GM23338 (cell line): ENCODE data around the gene DELE1.

Experiments used
- EZH2 ChIP-seq: fragments of 200-600 bp; sonication (generic); IDR thresholded peaks from one replicate; pipeline ENCODE4 v1.8.0; 2017; ENCODE audit warnings: antibody characterized with exemption, mild to moderate bottlenecking, low read depth; ENCODE audit not compliant: unreplicated experiment
- EZH2phosphoT487 ChIP-seq: fragments of 200-600 bp; sonication (generic); IDR thresholded peaks from one replicate; pipeline ENCODE4 v1.8.1; 2018; ENCODE audit warnings: antibody characterized with exemption; ENCODE audit not compliant: unreplicated experiment
- POLR2AphosphoS5 ChIP-seq: IDR thresholded peaks from 2 replicates; pipeline ENCODE4 v1.6.1; 2016; ENCODE audit warnings: antibody characterized with exemption, low read depth
- STAT1 ChIP-seq: IDR thresholded peaks from one replicate; pipeline ENCODE4 v1.6.1; 2016; ENCODE audit warnings: antibody characterized with exemption; ENCODE audit not compliant: unreplicated experiment
- TF ChIP-seq, protein P1 (sequence below), 2 experiments: fragments of 200-600 bp in 1 of 2; sonication (generic) in 1 of 2; conservative IDR thresholded peaks; 2 replicates each; pipeline versions ENCODE4 v1.5.1 to v1.6.1; 2016 to 2017; ENCODE audit warnings: antibody characterized with exemption in 2 of 2, low read depth in 2 of 2, mild to moderate bottlenecking in 2 of 2, moderate library complexity in 1 of 2

DNA sequence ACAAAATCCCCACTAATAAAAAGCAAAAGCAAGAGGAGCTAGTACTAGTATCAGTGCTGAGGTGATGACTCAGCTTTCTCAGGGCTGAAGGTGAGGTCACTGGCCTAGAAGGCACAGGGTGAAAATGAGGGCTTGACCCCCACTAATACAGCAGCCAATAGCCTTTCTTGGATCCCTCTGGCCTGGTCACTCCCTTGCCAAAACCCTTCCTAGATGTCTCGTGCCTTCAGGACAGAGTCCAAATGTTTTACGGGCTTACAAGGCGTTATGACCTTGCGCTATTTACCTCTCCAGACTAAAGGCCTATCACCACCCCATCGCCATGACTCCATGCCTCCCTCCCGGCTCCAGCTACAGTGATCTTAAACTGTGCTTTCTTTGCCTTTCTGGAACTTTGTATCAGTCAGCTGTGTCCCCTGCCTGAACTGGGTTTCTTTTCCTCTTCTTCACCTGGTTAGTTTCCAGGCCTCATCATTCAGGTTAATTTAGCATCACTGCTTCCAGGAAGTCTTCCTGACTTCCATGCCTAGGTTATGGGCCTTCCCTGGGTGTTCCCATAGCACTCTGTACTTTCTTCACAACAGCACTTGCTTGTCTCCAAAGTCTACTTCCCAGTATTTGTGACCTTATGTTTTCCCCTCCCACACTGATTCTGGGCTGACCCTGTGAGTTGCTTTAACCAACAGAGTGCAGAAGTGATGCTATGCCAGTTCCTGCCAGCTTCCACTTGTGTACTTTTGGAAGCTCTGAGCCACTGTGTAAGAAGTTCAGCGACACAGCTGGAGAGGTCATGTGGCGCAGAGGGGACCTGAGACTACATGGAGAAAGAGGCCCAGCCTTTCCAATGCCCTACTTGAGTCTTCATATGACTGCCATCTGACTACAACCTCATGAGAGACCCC lies 4.2 kb upstream of the DELE1 start:
- TF ChIP-seq POLR2AphosphoS5 (no peak), EZH2 (no peak), STAT1 (no peak), EZH2phosphoT487 (no peak)
- TF ChIP-seq, protein P1, sequence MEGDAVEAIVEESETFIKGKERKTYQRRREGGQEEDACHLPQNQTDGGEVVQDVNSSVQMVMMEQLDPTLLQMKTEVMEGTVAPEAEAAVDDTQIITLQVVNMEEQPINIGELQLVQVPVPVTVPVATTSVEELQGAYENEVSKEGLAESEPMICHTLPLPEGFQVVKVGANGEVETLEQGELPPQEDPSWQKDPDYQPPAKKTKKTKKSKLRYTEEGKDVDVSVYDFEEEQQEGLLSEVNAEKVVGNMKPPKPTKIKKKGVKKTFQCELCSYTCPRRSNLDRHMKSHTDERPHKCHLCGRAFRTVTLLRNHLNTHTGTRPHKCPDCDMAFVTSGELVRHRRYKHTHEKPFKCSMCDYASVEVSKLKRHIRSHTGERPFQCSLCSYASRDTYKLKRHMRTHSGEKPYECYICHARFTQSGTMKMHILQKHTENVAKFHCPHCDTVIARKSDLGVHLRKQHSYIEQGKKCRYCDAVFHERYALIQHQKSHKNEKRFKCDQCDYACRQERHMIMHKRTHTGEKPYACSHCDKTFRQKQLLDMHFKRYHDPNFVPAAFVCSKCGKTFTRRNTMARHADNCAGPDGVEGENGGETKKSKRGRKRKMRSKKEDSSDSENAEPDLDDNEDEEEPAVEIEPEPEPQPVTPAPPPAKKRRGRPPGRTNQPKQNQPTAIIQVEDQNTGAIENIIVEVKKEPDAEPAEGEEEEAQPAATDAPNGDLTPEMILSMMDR (conservative IDR thresholded peaks at IDR 0.05; ENCODE audit: low read depth in 2 of 2), result no peak
